Islet of Langerhans (tissue), 1 donor: ENCODE measurements around the gene DLGAP3.
"Not testable (repeated sequence)": the region's sequence is repeated elsewhere in the genome, so short reads cannot be mapped to it uniquely, and the experiment has no call there.

Source experiments
- FAIRE-seq: peaks from one replicate; lab custom pipeline; 2011; peaks lifted over from hg19 to GRCh38; lab: Jason Lieb, UNC

Gene DLGAP3

GRCh38 chr1:34929497-34929852 is at the start of gene DLGAP3:
DLGAP3 (minus strand) TSS chr1:34929650; CDS start chr1:34905383, 24,267 bp downstream.
- no peak for FAIRE-seq

- no peak for FAIRE-seq
These were observed 49.5 kb upstream of the DLGAP3 start for GRCh38 chr1:34978921-34979320.

- FAIRE-seq = no peak
These were observed 48.4 kb upstream of the DLGAP3 start for GRCh38 chr1:34977858-34978257.

- FAIRE-seq = no peak
These were observed 47.7 kb upstream of the DLGAP3 start for GRCh38 chr1:34977210-34977471.

- no peak for FAIRE-seq
These were observed 47.1 kb upstream of the DLGAP3 start for GRCh38 chr1:34976384-34977209.

GRCh38 chr1:34975771-34976170 is 46.3 kb upstream of the DLGAP3 start:
- no peak for FAIRE-seq

- FAIRE-seq = no peak
These were observed 45.9 kb upstream of the DLGAP3 start for GRCh38 chr1:34975338-34975737.

- no peak for FAIRE-seq
These were observed 45.2 kb upstream of the DLGAP3 start for GRCh38 chr1:34974626-34975025.

- no peak for FAIRE-seq
These were observed 43.9 kb upstream of the DLGAP3 start for GRCh38 chr1:34973326-34973725.

- no peak for FAIRE-seq
These were observed 41.4 kb upstream of the DLGAP3 start for GRCh38 chr1:34970829-34971228.

- FAIRE-seq = no peak
These were observed 40.8 kb upstream of the DLGAP3 start for GRCh38 chr1:34970220-34970735.

GRCh38 chr1:34968297-34968696 is 38.8 kb upstream of the DLGAP3 start:
- FAIRE-seq = not testable (repeated sequence)

- FAIRE-seq = not testable (repeated sequence)
These were observed 38.2 kb upstream of the DLGAP3 start for GRCh38 chr1:34967672-34968071.

- FAIRE-seq = no peak
These were observed 36.1 kb upstream of the DLGAP3 start for GRCh38 chr1:34965597-34965996.

- FAIRE-seq = no peak
These were observed 21.0 kb upstream of the DLGAP3 start for GRCh38 chr1:34950428-34950827.

GRCh38 chr1:34948739-34949138 is 19.3 kb upstream of the DLGAP3 start:
- FAIRE-seq = not testable (repeated sequence)

GRCh38 chr1:34947641-34948314 is 18.3 kb upstream of the DLGAP3 start:
- FAIRE-seq = not testable (repeated sequence)

GRCh38 chr1:34946211-34946610 is 16.8 kb upstream of the DLGAP3 start:
- no peak for FAIRE-seq

GRCh38 chr1:34941798-34942197 is 12.3 kb upstream of the DLGAP3 start:
- FAIRE-seq = not testable (repeated sequence)

- FAIRE-seq = no peak
These were observed 1.2 kb upstream of the DLGAP3 start for GRCh38 chr1:34930702-34931071.

- no peak for FAIRE-seq
These were observed 627 bp upstream of the DLGAP3 start for GRCh38 chr1:34929853-34930701.

- FAIRE-seq = no peak
These were observed 552 bp downstream of the DLGAP3 start for GRCh38 chr1:34928699-34929496.
